ENCODE data around the gene GYG2.
A peak's percentile ranks its signal among the peaks of the same experiment; 100 is the strongest.
"Not testable (repeated sequence)": the region's sequence is repeated elsewhere in the genome, so short reads cannot be mapped to it uniquely, and the experiment has no call there.

The GYG2 gene

GRCh38 chrX:2828344-2828958 lies at the start of gene GYG2:
GYG2 (plus strand) TSS chrX:2828930; CDS start chrX:2830189, 1,259 bp downstream.
- TF ChIP-seq ESRRG (CRISPR knock-in tag; IDR thresholded peaks at IDR 0.05) (no peak), ZNF70 (CRISPR knock-in tag; IDR thresholded peaks at IDR 0.05) (no peak), CSDC2 (CRISPR knock-in tag; IDR thresholded peaks at IDR 0.05) (no peak), BACH2 (CRISPR knock-in tag; IDR thresholded peaks at IDR 0.05; ENCODE audit: borderline replicate concordance) (no peak)
- TF ChIP-seq, protein P1, sequence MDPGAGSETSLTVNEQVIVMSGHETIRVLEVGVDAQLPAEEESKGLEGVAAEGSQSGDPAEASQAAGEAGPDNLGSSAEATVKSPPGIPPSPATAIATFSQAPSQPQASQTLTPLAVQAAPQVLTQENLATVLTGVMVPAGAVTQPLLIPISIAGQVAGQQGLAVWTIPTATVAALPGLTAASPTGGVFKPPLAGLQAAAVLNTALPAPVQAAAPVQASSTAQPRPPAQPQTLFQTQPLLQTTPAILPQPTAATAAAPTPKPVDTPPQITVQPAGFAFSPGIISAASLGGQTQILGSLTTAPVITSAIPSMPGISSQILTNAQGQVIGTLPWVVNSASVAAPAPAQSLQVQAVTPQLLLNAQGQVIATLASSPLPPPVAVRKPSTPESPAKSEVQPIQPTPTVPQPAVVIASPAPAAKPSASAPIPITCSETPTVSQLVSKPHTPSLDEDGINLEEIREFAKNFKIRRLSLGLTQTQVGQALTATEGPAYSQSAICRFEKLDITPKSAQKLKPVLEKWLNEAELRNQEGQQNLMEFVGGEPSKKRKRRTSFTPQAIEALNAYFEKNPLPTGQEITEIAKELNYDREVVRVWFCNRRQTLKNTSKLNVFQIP (CRISPR knock-in tag; IDR thresholded peaks at IDR 0.05; ENCODE audit: borderline replicate concordance, low read depth), result no peak
- ATAC-seq, result peak; percentile 63

- ATAC-seq, result not testable (repeated sequence)
These were observed 48.1 kb upstream of the GYG2 start for GRCh38 chrX:2780472-2781225.

DNA sequence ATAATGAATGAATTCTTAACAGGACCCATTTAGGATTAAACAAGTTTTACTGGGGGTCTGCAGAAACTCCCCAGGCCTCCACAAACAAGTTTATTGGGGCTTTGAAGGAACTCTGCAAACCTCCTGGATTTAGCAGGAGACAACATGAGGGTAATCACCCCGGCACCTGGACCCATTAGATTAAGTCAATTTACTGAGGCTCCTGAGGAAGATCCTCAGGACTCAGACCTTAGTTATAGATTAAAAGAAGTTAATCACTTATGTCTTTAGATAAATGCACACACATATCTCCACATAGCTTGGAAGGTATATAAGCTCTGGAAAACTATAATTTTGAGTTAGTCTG lies 47.5 kb upstream of the GYG2 start:
- TF ChIP-seq ESRRG (CRISPR knock-in tag; IDR thresholded peaks at IDR 0.05) (no peak), TSHZ2 (CRISPR knock-in tag; IDR thresholded peaks at IDR 0.05) (no peak), RARB (CRISPR knock-in tag; IDR thresholded peaks at IDR 0.05) (no peak), ZNF8 (CRISPR knock-in tag; IDR thresholded peaks at IDR 0.05) (no peak), CSDC2 (CRISPR knock-in tag; IDR thresholded peaks at IDR 0.05) (no peak), TOX (CRISPR knock-in tag; IDR thresholded peaks at IDR 0.05; ENCODE audit: borderline replicate concordance) (no peak), ZC3H10 (CRISPR knock-in tag; IDR thresholded peaks at IDR 0.05) (no peak), BACH2 (CRISPR knock-in tag; IDR thresholded peaks at IDR 0.05; ENCODE audit: borderline replicate concordance) (no peak), OSR1 (CRISPR knock-in tag; IDR thresholded peaks at IDR 0.05) (no peak), ARNTL (CRISPR knock-in tag; IDR thresholded peaks at IDR 0.05; ENCODE audit: borderline replicate concordance, low read depth) (no peak), ISL1 (CRISPR knock-in tag; IDR thresholded peaks at IDR 0.05) (no peak), PATZ1 (CRISPR knock-in tag; IDR thresholded peaks at IDR 0.05; ENCODE audit: borderline replicate concordance) (no peak), CSRNP3 (CRISPR knock-in tag; IDR thresholded peaks at IDR 0.05) (no peak), TCF4 (CRISPR knock-in tag; IDR thresholded peaks at IDR 0.05; ENCODE audit: borderline replicate concordance) (no peak), SNAI2 (CRISPR knock-in tag; IDR thresholded peaks at IDR 0.05) (no peak)
- TF ChIP-seq, protein P1 (CRISPR knock-in tag; IDR thresholded peaks at IDR 0.05; ENCODE audit: borderline replicate concordance, low read depth), result no peak
- TF ChIP-seq, protein P2, sequence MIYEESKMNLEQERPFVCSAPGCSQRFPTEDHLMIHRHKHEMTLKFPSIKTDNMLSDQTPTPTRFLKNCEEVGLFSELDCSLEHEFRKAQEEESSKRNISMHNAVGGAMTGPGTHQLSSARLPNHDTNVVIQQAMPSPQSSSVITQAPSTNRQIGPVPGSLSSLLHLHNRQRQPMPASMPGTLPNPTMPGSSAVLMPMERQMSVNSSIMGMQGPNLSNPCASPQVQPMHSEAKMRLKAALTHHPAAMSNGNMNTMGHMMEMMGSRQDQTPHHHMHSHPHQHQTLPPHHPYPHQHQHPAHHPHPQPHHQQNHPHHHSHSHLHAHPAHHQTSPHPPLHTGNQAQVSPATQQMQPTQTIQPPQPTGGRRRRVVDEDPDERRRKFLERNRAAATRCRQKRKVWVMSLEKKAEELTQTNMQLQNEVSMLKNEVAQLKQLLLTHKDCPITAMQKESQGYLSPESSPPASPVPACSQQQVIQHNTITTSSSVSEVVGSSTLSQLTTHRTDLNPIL (CRISPR knock-in tag; IDR thresholded peaks at IDR 0.05; ENCODE audit: low read depth), result no peak
- no peak for ATAC-seq
